IMR-90 (cell line): ENCODE measurements around the gene CAPN5. TPM values are rescaled to one million over a fixed set of nuclear protein-coding genes. Genes with fewer than 3 reads are reported as not detected.

ENCODE experiments used
- ATAC-seq: fragments of 200-7000 bp; cut with Tn5 transposase; 2 replicates; pipeline ENCODE4 v1.9.1; 2020; ENCODE audit warnings: low read depth, mild to moderate bottlenecking, moderate library complexity
- BruUV-seq: library from RNA; stranded (reverse); fragments of 400-500 nt; replicated peaks from 2 replicates; lab custom pipeline; 2021; lab: Mats Ljungman, UMichigan
- CTCF ChIA-PET: fragments of 300-600 bp; formaldehyde crosslinking; extraction: SDS; loops from one replicate; lab custom pipeline; 2021; ENCODE audit warnings: antibody characterized with exemption; lab: Yijun Ruan, JAX
- POLR2A ChIA-PET: fragments of 300-600 bp; sonication (Branson Sonifier 250); formaldehyde crosslinking; loops from one replicate; lab custom pipeline; 2022; ENCODE audit warnings: antibody characterized with exemption; ENCODE audit not compliant: unreplicated experiment; lab: Charles Lee
- DNase-seq: peaks from one replicate; pipeline ENCODE4 v3.0.0; 2013
- H2AFZ ChIP-seq: replicated peaks from 2 replicates; pipeline ENCODE3; 2013; ENCODE audit warnings: low read length, mild to moderate bottlenecking; ENCODE audit not compliant: poor library complexity
- H2AK5ac ChIP-seq: 2 replicates; pipeline ENCODE4 v1.6.1; 2013; ENCODE audit warnings: low read depth, low read length, inconsistent platforms
- H2AK9ac ChIP-seq: replicated peaks from 2 replicates; pipeline ENCODE3; 2013; ENCODE audit warnings: mild to moderate bottlenecking, low read depth, low read length, moderate library complexity; ENCODE audit not compliant: poor library complexity
- H2BK120ac ChIP-seq: 2 replicates; pipeline ENCODE4 v1.6.1; 2013; ENCODE audit warnings: low read depth, low read length, inconsistent platforms
- H2BK15ac ChIP-seq: 3 replicates; pipeline ENCODE4 v1.6.1; 2013; ENCODE audit warnings: low read depth, low read length, inconsistent platforms
- H2BK20ac ChIP-seq: 2 replicates; pipeline ENCODE4 v1.6.1; 2013; ENCODE audit warnings: low read depth, mild to moderate bottlenecking, inconsistent platforms, low read length, moderate library complexity
- H2BK5ac ChIP-seq: 2 replicates; pipeline ENCODE4 v1.6.1; 2013; ENCODE audit warnings: mild to moderate bottlenecking, low read depth, low read length, inconsistent platforms; ENCODE audit not compliant: poor library complexity, severe bottlenecking
- H3K14ac ChIP-seq: replicated peaks from 2 replicates; pipeline ENCODE4 v1.6.1; 2013; ENCODE audit warnings: low read depth, low read length, inconsistent platforms
- H3K18ac ChIP-seq: 2 replicates; pipeline ENCODE4 v1.6.1; 2013; ENCODE audit warnings: low read depth, low read length, control low read depth
- H3K23ac ChIP-seq: 2 replicates; pipeline ENCODE4 v1.6.1; 2013; ENCODE audit warnings: low read depth, low read length, inconsistent platforms
- H3K27ac ChIP-seq: 2 replicates; pipeline ENCODE4 v1.5.1; 2013; ENCODE audit warnings: mild to moderate bottlenecking, control low read depth, low read length; ENCODE audit not compliant: insufficient read depth
- H3K27me3 ChIP-seq: 2 replicates; pipeline ENCODE4 v1.6.1; 2013; ENCODE audit warnings: low read length; ENCODE audit not compliant: control insufficient read depth, insufficient read depth
- H3K36me3 ChIP-seq: 2 replicates; pipeline ENCODE4 v1.6.1; 2013; ENCODE audit warnings: low read length, mixed read lengths; ENCODE audit not compliant: control insufficient read depth, insufficient read depth
- H3K4ac ChIP-seq: 2 replicates; pipeline ENCODE4 v1.6.1; 2013; ENCODE audit warnings: low read depth, low read length, inconsistent platforms
- H3K4me1 ChIP-seq: 2 replicates; pipeline ENCODE4 v1.6.1; 2013; ENCODE audit warnings: low read length, mixed read lengths; ENCODE audit not compliant: control insufficient read depth, insufficient read depth
- H3K4me2 ChIP-seq: 2 replicates; pipeline ENCODE4 v1.6.1; 2013; ENCODE audit warnings: low read depth, mild to moderate bottlenecking, control low read depth, low read length, moderate library complexity
- H3K4me3 ChIP-seq: 2 replicates; pipeline ENCODE4 v1.5.1; 2013; ENCODE audit warnings: low read depth, mild to moderate bottlenecking, control low read depth, low read length, moderate library complexity; ENCODE audit not compliant: insufficient read depth
- H3K56ac ChIP-seq: 2 replicates; pipeline ENCODE4 v1.6.1; 2013; ENCODE audit warnings: low read length, inconsistent platforms; ENCODE audit not compliant: insufficient read depth; ENCODE audit errors: extremely low read depth
- H3K79me1 ChIP-seq, 2 experiments: 2 replicates each; pipeline ENCODE4 v1.6.1; 2013; ENCODE audit warnings: low read length in 2 of 2, inconsistent platforms in 1 of 2, low read depth in 1 of 2
- H3K9ac ChIP-seq: 2 replicates; pipeline ENCODE4 v1.6.1; 2013; ENCODE audit warnings: low read depth, low read length, control low read depth
- H3K9me1 ChIP-seq: 2 replicates; pipeline ENCODE4 v1.6.1; 2013; ENCODE audit warnings: low read length, inconsistent platforms; ENCODE audit not compliant: insufficient read depth
- H3K9me3 ChIP-seq: 2 replicates; pipeline ENCODE4 v1.6.1; 2013; ENCODE audit warnings: low read length; ENCODE audit not compliant: control insufficient read depth, insufficient read depth
- H4K20me1 ChIP-seq: 2 replicates; pipeline ENCODE4 v1.6.1; 2013; ENCODE audit warnings: low read length, inconsistent platforms; ENCODE audit not compliant: insufficient read depth
- H4K5ac ChIP-seq: 2 replicates; pipeline ENCODE4 v1.6.1; 2013; ENCODE audit warnings: mild to moderate bottlenecking, low read depth, low read length, control low read depth
- H4K8ac ChIP-seq, 2 experiments: 2 replicates each; pipeline ENCODE4 v1.6.1; 2013; ENCODE audit warnings: low read depth in 2 of 2, low read length in 2 of 2, control low read depth in 1 of 2, inconsistent platforms in 1 of 2
- H4K91ac ChIP-seq: 2 replicates; pipeline ENCODE4 v1.6.1; 2013; ENCODE audit warnings: low read depth, low read length, inconsistent platforms; ENCODE audit not compliant: insufficient read depth
- BHLHE40 ChIP-seq: fragments of 150-350 bp; IDR thresholded peaks from 2 replicates; pipeline ENCODE4 v1.6.1; 2016; ENCODE audit warnings: mild to moderate bottlenecking, low read depth, low read length
- MAZ ChIP-seq: IDR thresholded peaks from 2 replicates; pipeline ENCODE4 v1.6.1; 2012; ENCODE audit warnings: low read depth, mild to moderate bottlenecking, low read length, improper control_type of control experiment, moderate library complexity, borderline replicate concordance
- SMC3 ChIP-seq: fragments of 150-350 bp; IDR thresholded peaks from 2 replicates; pipeline ENCODE4 v1.6.1; 2016; ENCODE audit warnings: low read depth, mild to moderate bottlenecking, antibody characterized with exemption, low read length, moderate library complexity
- WGBS, 2 experiments: methylation state at CpG; one replicate each; pipeline versions ENCODE4 v1.1.5 to v1.1.7; 2013; ENCODE audit warnings: missing lambda C conversion rate in 2 of 2; ENCODE audit not compliant: insufficient read length in 1 of 2; ENCODE audit errors: extremely low coverage in 2 of 2; 5-methylcytosine and 5-hydroxymethylcytosine counted together
- dilution Hi-C: fragments of 300-500 bp; cut with HindIII; formaldehyde crosslinking; loops from one replicate; pipeline ENCODE4 v1.14.3; 2018; ENCODE audit warnings: low sequenced_read_pairs; ENCODE audit not compliant: unreplicated experiment
- in situ Hi-C: fragments of 300-500 bp; cut with MboI; formaldehyde crosslinking; loops from 3 replicates; pipeline ENCODE4 v1.14.3; 2019; ENCODE audit warnings: low sequenced_read_pairs, inconsistent platforms, mixed read lengths
- intact Hi-C: fragments of 100-400 bp; cut with micrococcal nuclease; formaldehyde crosslinking; loops from 2 replicates; pipeline ENCODE4 v1.10.0; 2022
- polyA plus RNA-seq, 3 experiments: library from polyadenylated mRNA; depleted of rRNA; stranded (reverse); fragments of >200 nt; gene quantifications; 2 replicates each; pipeline ENCODE4 v1.2.3, GENCODE V29; 2012; ENCODE audit warnings: low replicate concordance in 1 of 3
- total RNA-seq: library from RNA; depleted of rRNA; stranded (reverse); fragments of >200 nt; gene quantifications from 2 replicates; pipeline ENCODE4 v1.2.3, GENCODE V29; 2012

CAPN5 gene
- total and polyA plus RNA-seq, 2 of the 4 experiments (the other 2 are of a cell fraction) = 8.1 to 24.0 TPM

GRCh38 chr11:77127920-77128691 lies 61.3 kb downstream of the CAPN5 start, which contains the start of gene MYO7A:
Gene MYO7A (plus strand): TSS chr11:77128246. CDS start chr11:77130635, 2,389 bp downstream.
- peak within 1 kb of the TSS; percentile 86 for H2AK9ac ChIP-seq
- ATAC-seq (peak; percentile 72), DNase-seq (peak; percentile 55)
- peaks cover 10% of the 10 kb centered on the region; the same call in 1 of the 2 replicates for H3K4me1 ChIP-seq
- H4K20me1 ChIP-seq = no peaks in the 10 kb centered on the region
- H3K27me3 ChIP-seq = no peaks in the 10 kb centered on the region
- H3K9me1 ChIP-seq = no peaks in the 10 kb centered on the region
- no peak within 1 kb of the TSS for H4K91ac ChIP-seq
- peak within 1 kb of the TSS; percentile 93 for H2AFZ ChIP-seq
- no peak within 1 kb of the TSS for H3K18ac ChIP-seq
- CTCF ChIA-PET = interaction anchor here (0.7 to 2.6 kb wide), 18 partner anchors 9 to 420 kb away, joined by 3 to 21 read pairs (median 4); no protein-coding TSS in a partner anchor
- no peak within 1 kb of the TSS for H3K9ac ChIP-seq
- no TSS peak for BruUV-seq
- no peaks in the 10 kb centered on the region for H3K9me3 ChIP-seq
- no peak within 1 kb of the TSS for H3K27ac ChIP-seq
- H3K14ac ChIP-seq = no peak within 1 kb of the TSS
- intact Hi-C loops = loop anchor here (1.0 kb wide), 3 partner anchors 60 to 491 kb away; no protein-coding TSS in a partner anchor
- 17% methylated on average over 9 of the region's 20 CpGs; no CpG with 5 or more reads in 1 of the 2 experiments for WGBS, 2 experiments
- in situ Hi-C loops = loop anchor here (5.0 to 10.0 kb wide), 2 partner anchors 57 to 419 kb away; no protein-coding TSS in a partner anchor
- H4K8ac ChIP-seq = peak within 1 kb of the TSS in 1 of 2 experiments; percentile 42; a peak in 1 of 4 replicates
- H2BK120ac ChIP-seq = no peak within 1 kb of the TSS
- TF ChIP-seq SMC3 (no peak; the same call in 1 of the 2 replicates), BHLHE40 (no peak), MAZ (peak; percentile 38; the same call in 1 of the 2 replicates)
- POLR2A ChIA-PET = no interaction called here
- H2BK20ac ChIP-seq = no peak within 1 kb of the TSS
- no peak within 1 kb of the TSS for H3K56ac ChIP-seq
- no peaks in the 10 kb centered on the region for H3K79me1 ChIP-seq
- no peak within 1 kb of the TSS for H2BK15ac ChIP-seq
- peak within 1 kb of the TSS; percentile 33 for H3K4me3 ChIP-seq
- no peak within 1 kb of the TSS for H3K23ac ChIP-seq
- no peak within 1 kb of the TSS for H3K4ac ChIP-seq
- H4K5ac ChIP-seq = no peak within 1 kb of the TSS
- H2BK5ac ChIP-seq = no peak within 1 kb of the TSS
- dilution Hi-C loops = no loop called here
- peaks cover 3% of the 10 kb centered on the region; the same call in 1 of the 2 replicates for H3K36me3 ChIP-seq
- peak within 1 kb of the TSS; percentile 83 for H3K4me2 ChIP-seq
- no peak within 1 kb of the TSS for H2AK5ac ChIP-seq
